WTC11 (cell line): ENCODE measurements around the gene ACADVL. TPM values are rescaled to one million over a fixed set of nuclear protein-coding genes. Genes with fewer than 3 reads are reported as not detected.

Experiments used
- ATAC-seq: fragments of 200-7000 bp; cut with Tn5 transposase; 2 replicates; pipeline ENCODE4 v1.10.0; 2021; ENCODE audit warnings: mild to moderate bottlenecking, moderate library complexity
- CTCF ChIA-PET: fragments of 300-600 bp; sonication (Branson Sonifier 250); formaldehyde crosslinking; loops from one replicate; lab custom pipeline; 2021; ENCODE audit warnings: antibody characterized with exemption; lab: Charles Lee
- POLR2A ChIA-PET: fragments of 350-600 bp; sonication (Branson Sonifier 250); formaldehyde crosslinking; loops from one replicate; lab custom pipeline; 2021; ENCODE audit warnings: antibody characterized with exemption; lab: Charles Lee
- DNase-seq: peaks from one replicate; pipeline ENCODE4 v3.0.0; 2021; ENCODE audit warnings: low spot score
- H3K27ac Mint-ChIP-seq: 2 replicates; pipeline ENCODE4 v1.8.0; 2021; ENCODE audit warnings: mixed read lengths
- H3K27me3 Mint-ChIP-seq: 2 replicates; pipeline ENCODE4 v1.8.0; 2021; ENCODE audit warnings: low read depth, mild to moderate bottlenecking, moderate library complexity, mixed read lengths
- H3K36me3 Mint-ChIP-seq: 2 replicates; pipeline ENCODE4 v1.8.0; 2021; ENCODE audit warnings: mixed read lengths
- H3K4me1 Mint-ChIP-seq: 2 replicates; pipeline ENCODE4 v1.8.0; 2022; ENCODE audit warnings: mixed read lengths
- H3K4me3 Mint-ChIP-seq: 2 replicates; pipeline ENCODE4 v1.8.0; 2021; ENCODE audit warnings: mild to moderate bottlenecking, moderate library complexity, mixed read lengths
- H3K9me3 Mint-ChIP-seq: 2 replicates; pipeline ENCODE4 v1.8.0; 2021; ENCODE audit warnings: mixed read lengths
- ARID4B ChIP-seq: sonication (generic); formaldehyde crosslinking; IDR thresholded peaks from 2 replicates; pipeline ENCODE4 v1.8.0; 2023; ENCODE audit warnings: missing genetic modification reagents, mild to moderate bottlenecking, borderline replicate concordance
- CBFB ChIP-seq: sonication (generic); formaldehyde crosslinking; IDR thresholded peaks from 2 replicates; pipeline ENCODE4 v1.8.1; 2022; ENCODE audit warnings: mild to moderate bottlenecking, low read depth, missing genetic modification reagents
- CREM ChIP-seq: sonication (generic); formaldehyde crosslinking; IDR thresholded peaks from 2 replicates; pipeline ENCODE4 v1.8.1; 2022; ENCODE audit warnings: mild to moderate bottlenecking, missing genetic modification reagents, moderate library complexity
- E2F5 ChIP-seq: sonication (generic); formaldehyde crosslinking; IDR thresholded peaks from 2 replicates; pipeline ENCODE4 v1.8.1; 2022; ENCODE audit warnings: mild to moderate bottlenecking, moderate library complexity, missing genetic modification reagents
- ELF4 ChIP-seq: sonication (generic); formaldehyde crosslinking; IDR thresholded peaks from 2 replicates; pipeline ENCODE4 v1.8.1; 2022; ENCODE audit warnings: low read depth, mild to moderate bottlenecking, moderate library complexity, missing genetic modification reagents
- ETV6 ChIP-seq: sonication (generic); formaldehyde crosslinking; IDR thresholded peaks from 2 replicates; pipeline ENCODE4 v1.8.1; 2022; ENCODE audit warnings: mild to moderate bottlenecking, missing genetic modification reagents
- FOXK1 ChIP-seq: sonication (generic); formaldehyde crosslinking; IDR thresholded peaks from 2 replicates; pipeline ENCODE4 v1.8.0; 2022; ENCODE audit warnings: mild to moderate bottlenecking, moderate library complexity, missing genetic modification reagents
- HMGA2 ChIP-seq: fragments of 250-450 bp; sonication (Bioruptor Pico); IDR thresholded peaks from 2 replicates; pipeline ENCODE4 v1.4.0; 2021; ENCODE audit warnings: mild to moderate bottlenecking, moderate library complexity
- IRF1 ChIP-seq: sonication (generic); formaldehyde crosslinking; IDR thresholded peaks from 2 replicates; pipeline ENCODE4 v1.8.0; 2023; ENCODE audit warnings: missing genetic modification reagents
- JAZF1 ChIP-seq: fragments of 250-450 bp; sonication (Bioruptor Pico); IDR thresholded peaks from 2 replicates; pipeline ENCODE4 v1.9.0; 2021; ENCODE audit warnings: moderate library complexity, mild to moderate bottlenecking, inconsistent platforms
- RORB ChIP-seq: fragments of 250-450 bp; sonication (Bioruptor Pico); IDR thresholded peaks from 2 replicates; pipeline ENCODE4 v1.9.0; 2021; ENCODE audit warnings: mild to moderate bottlenecking
- SOX15 ChIP-seq: fragments of 250-450 bp; sonication (Bioruptor Pico); IDR thresholded peaks from 2 replicates; pipeline ENCODE4 v1.9.0; 2021; ENCODE audit warnings: mild to moderate bottlenecking
- STAT6 ChIP-seq: sonication (generic); formaldehyde crosslinking; conservative IDR thresholded peaks from 2 replicates; pipeline ENCODE4 v1.8.1; 2023; ENCODE audit warnings: mild to moderate bottlenecking, low read depth, missing genetic modification reagents, moderate library complexity
- USF1 ChIP-seq: sonication (generic); formaldehyde crosslinking; IDR thresholded peaks from 2 replicates; pipeline ENCODE4 v1.8.0; 2022; ENCODE audit warnings: mild to moderate bottlenecking, missing genetic modification reagents
- ZNF121 ChIP-seq: sonication (generic); formaldehyde crosslinking; IDR thresholded peaks from 2 replicates; pipeline ENCODE4 v1.8.0; 2023; ENCODE audit warnings: missing genetic modification reagents
- ZNF138 ChIP-seq: sonication (generic); formaldehyde crosslinking; conservative IDR thresholded peaks from 2 replicates; pipeline ENCODE4 v1.8.1; 2022; ENCODE audit warnings: mild to moderate bottlenecking, moderate library complexity, missing genetic modification reagents
- ZNF219 ChIP-seq: sonication (generic); formaldehyde crosslinking; IDR thresholded peaks from 2 replicates; pipeline ENCODE4 v1.8.0; 2023; ENCODE audit warnings: missing genetic modification reagents, mild to moderate bottlenecking, borderline replicate concordance
- ZNF317 ChIP-seq: sonication (generic); formaldehyde crosslinking; IDR thresholded peaks from 2 replicates; pipeline ENCODE4 v1.8.1; 2023; ENCODE audit warnings: low read depth, mild to moderate bottlenecking, moderate library complexity, missing genetic modification reagents, borderline replicate concordance
- ZNF425 ChIP-seq: fragments of 250-450 bp; sonication (Bioruptor Pico); conservative IDR thresholded peaks from 2 replicates; pipeline ENCODE4 v1.9.0; 2021; ENCODE audit warnings: mild to moderate bottlenecking
- total RNA-seq: library from RNA; stranded (reverse); gene quantifications from 3 replicates; pipeline ENCODE4 v1.2.3, GENCODE V29; 2021

Gene ACADVL
- total RNA-seq, 1 experiment from 2014 or later = 236 TPM

- ATAC-seq (no peak), DNase-seq (no peak)
- Mint-ChIP-seq H3K9me3 (no peaks in the 10 kb centered on the region), H3K4me3 (no peak overlapping the region), H3K27me3 (no peaks in the 10 kb centered on the region; the same call in 1 of the 2 replicates), H3K36me3 (peaks cover 31% of the 10 kb centered on the region), H3K27ac (no peak overlapping the region), H3K4me1 (peaks cover 15% of the 10 kb centered on the region)
- TF ChIP-seq E2F5 (CRISPR knock-in tag) (no peak), SOX15 (CRISPR knock-in tag) (no peak), USF1 (CRISPR knock-in tag) (no peak), FOXK1 (no peak), ETV6 (CRISPR knock-in tag) (no peak), ZNF425 (CRISPR knock-in tag) (no peak), RORB (CRISPR knock-in tag) (no peak), ZNF219 (CRISPR knock-in tag) (no peak), IRF1 (CRISPR knock-in tag) (no peak), ARID4B (CRISPR knock-in tag) (no peak)
- POLR2A ChIA-PET = interaction anchor here (1.3 kb wide), 1 partner anchor 10 kb away, joined by 4 read pairs; the partner anchor contains the start of gene DVL2
- CTCF ChIA-PET = no interaction called here
These were observed 4.4 kb downstream of the ACADVL start for GRCh38 chr17:7224110-7224509.

- Mint-ChIP-seq H3K36me3 (peaks cover 37% of the 10 kb centered on the region), H3K27ac (no peak overlapping the region), H3K4me3 (no peak overlapping the region), H3K9me3 (no peaks in the 10 kb centered on the region), H3K4me1 (peaks cover 12% of the 10 kb centered on the region), H3K27me3 (no peaks in the 10 kb centered on the region)
- DNase-seq = peak; percentile 16
- TF ChIP-seq CBFB (CRISPR knock-in tag) (no peak), ELF4 (CRISPR knock-in tag) (no peak), HMGA2 (CRISPR knock-in tag) (no peak), ZNF317 (no peak), ZNF138 (no peak), ZNF121 (CRISPR knock-in tag) (no peak), STAT6 (no peak), CREM (CRISPR knock-in tag) (no peak), JAZF1 (CRISPR knock-in tag) (no peak)
- ChIA-PET POLR2A (interaction anchor here (1.3 kb wide), 1 partner anchor 9 kb away, joined by 4 read pairs; the partner anchor contains the start of gene DVL2), CTCF (no interaction called here)
- no peak for ATAC-seq
These were observed 4.9 kb downstream of the ACADVL start for GRCh38 chr17:7224661-7225111.
